Cardiac muscle cell (in vitro differentiated cells and primary cell): ENCODE data around the gene GOLIM4. TPM values are rescaled to one million over a fixed set of nuclear protein-coding genes. Genes with fewer than 3 reads are reported as not detected.

Experiments used
- DNase-seq, 2 donors: peaks; one replicate each; pipeline versions ENCODE4 v3.0.0 to v3.0.0-alpha.2; 2010 to 2017; ENCODE audit warnings: low read depth in 1 of 2, low spot score in 1 of 2
- H3K27ac ChIP-seq: fragments of 200-600 bp; sonication (generic); 2 replicates; pipeline ENCODE4 v1.5.1; 2016
- H3K27me3 ChIP-seq: fragments of 200-600 bp; sonication (generic); 2 replicates; pipeline ENCODE4 v1.6.0; 2016; ENCODE audit warnings: control low read depth
- H3K36me3 ChIP-seq: fragments of 200-600 bp; sonication (generic); 2 replicates; pipeline ENCODE4 v1.5.1; 2016; ENCODE audit warnings: control low read depth
- H3K4me1 ChIP-seq: fragments of 200-600 bp; sonication (generic); 2 replicates; pipeline ENCODE4 v1.8.1; 2017; ENCODE audit warnings: low read depth, mild to moderate bottlenecking, mixed run types
- H3K4me3 ChIP-seq: fragments of 200-600 bp; sonication (generic); 2 replicates; pipeline ENCODE4 v1.5.1; 2016; ENCODE audit warnings: mild to moderate bottlenecking
- H3K9me3 ChIP-seq: fragments of 200-600 bp; sonication (generic); 2 replicates; pipeline ENCODE4 v1.5.1; 2017; ENCODE audit warnings: low read depth, mild to moderate bottlenecking, control low read depth
- CTCF ChIP-seq: IDR thresholded peaks from 2 replicates; pipeline ENCODE4 v1.5.1; 2012; ENCODE audit warnings: low read depth, mild to moderate bottlenecking, low read length
- polyA plus RNA-seq: library from polyadenylated mRNA; unstranded; fragments of >200 nt; fragmentation: Nextera tagmentation; extraction: Ambion mirVana; gene quantifications from 2 replicates; pipeline ENCODE4 v1.2.1, GENCODE V29; 2016
- total RNA-seq: library from RNA; depleted of rRNA; stranded (reverse); fragments of >200 nt; gene quantifications from 2 replicates; pipeline ENCODE4 v1.2.3, GENCODE V29; 2016

GOLIM4 gene
- total and polyA plus RNA-seq, 2 experiments from 2014 or later = 61.9 to 210 TPM

GRCh38 chr3:168094580-168094876 is 1.2 kb downstream of the GOLIM4 start:
- peak; percentile 66 to 69 for DNase-seq
- no peaks in the 10 kb centered on the region for H3K27me3 ChIP-seq
- peak overlapping the region; percentile 68 for H3K4me3 ChIP-seq
- no peaks in the 10 kb centered on the region for H3K9me3 ChIP-seq
- no peak for TF ChIP-seq CTCF
- peak overlapping the region; percentile 72 for H3K27ac ChIP-seq
- H3K36me3 ChIP-seq = no peaks in the 10 kb centered on the region
- peaks cover 28% of the 10 kb centered on the region for H3K4me1 ChIP-seq

- peaks cover 30% of the 10 kb centered on the region for H3K4me1 ChIP-seq
Observed at GRCh38 chr3:168093790-168094189, 1.9 kb downstream of the GOLIM4 start.

GRCh38 chr3:168093229-168093628 is 2.5 kb downstream of the GOLIM4 start:
- no peak for TF ChIP-seq CTCF
- Histone ChIP-seq H3K27me3 (no peaks in the 10 kb centered on the region), H3K36me3 (no peaks in the 10 kb centered on the region), H3K9me3 (no peaks in the 10 kb centered on the region), H3K4me1 (peaks cover 36% of the 10 kb centered on the region), H3K27ac (peak overlapping the region; percentile 72), H3K4me3 (peak overlapping the region; percentile 68)
- no peak for DNase-seq

More at GRCh38 chr3:168093790-168094189, 1.9 kb downstream of the GOLIM4 start:
- Histone ChIP-seq H3K4me3 (peak overlapping the region; percentile 68), H3K36me3 (no peaks in the 10 kb centered on the region), H3K27ac (peak overlapping the region; percentile 72), H3K27me3 (no peaks in the 10 kb centered on the region), H3K9me3 (no peaks in the 10 kb centered on the region)
- no peak for DNase-seq
- no peak for TF ChIP-seq CTCF

- peak in 1 of 2 donors; percentile 13 for DNase-seq
- no peaks in the 10 kb centered on the region for H3K9me3 ChIP-seq
- peak overlapping the region; percentile 68 for H3K4me3 ChIP-seq
- H3K27ac ChIP-seq = peak overlapping the region; percentile 7
- no peaks in the 10 kb centered on the region for H3K27me3 ChIP-seq
- no peaks in the 10 kb centered on the region for H3K36me3 ChIP-seq
- no peak for TF ChIP-seq CTCF
- peaks cover 47% of the 10 kb centered on the region for H3K4me1 ChIP-seq
Observed at GRCh38 chr3:168091941-168092340, 3.8 kb downstream of the GOLIM4 start.

- DNase-seq = no peak
- H3K9me3 ChIP-seq = no peaks in the 10 kb centered on the region
- no peaks in the 10 kb centered on the region for H3K27me3 ChIP-seq
- H3K4me1 ChIP-seq = peaks cover 53% of the 10 kb centered on the region
- no peaks in the 10 kb centered on the region for H3K36me3 ChIP-seq
- TF ChIP-seq CTCF = no peak
- H3K27ac ChIP-seq = no peak overlapping the region
- peak overlapping the region; percentile 68 for H3K4me3 ChIP-seq
Observed at GRCh38 chr3:168091302-168091858, 4.3 kb downstream of the GOLIM4 start.
